GM12878 (cell line): ENCODE results near the gene WFIKKN1. TPM values are rescaled to one million over a fixed set of nuclear protein-coding genes. Genes with fewer than 3 reads are reported as not detected.

Source experiments
- ATAC-seq: fragments of 200-7000 bp; cut with Tn5 transposase; 3 replicates; pipeline ENCODE4 v1.9.1; 2020; ENCODE audit warnings: mild to moderate bottlenecking, moderate library complexity
- BruUV-seq: library from RNA; stranded (reverse); fragments of 400-500 nt; replicated peaks from 2 replicates; lab custom pipeline; 2021; lab: Mats Ljungman, UMichigan
- CTCF ChIA-PET: fragments of 300-600 bp; sonication (Branson Sonifier 250); formaldehyde crosslinking; extraction: SDS; loops from one replicate; lab custom pipeline; 2021; ENCODE audit warnings: inconsistent platforms; lab: Yijun Ruan, JAX
- POLR2A ChIA-PET: fragments of 350-600 bp; formaldehyde crosslinking; extraction: SDS; loops from one replicate; lab custom pipeline; 2021; ENCODE audit warnings: inconsistent platforms; lab: Charles Lee
- RAD21 ChIA-PET: fragments of 300-600 bp; sonication (Branson Sonifier 250); formaldehyde crosslinking; loops from one replicate; lab custom pipeline; 2023; ENCODE audit warnings: antibody characterized with exemption; ENCODE audit not compliant: unreplicated experiment; lab: Charles Lee
- SMC1A ChIA-PET: fragments of 300-600 bp; sonication (Branson Sonifier 250); formaldehyde crosslinking; loops from one replicate; lab custom pipeline; 2023; ENCODE audit not compliant: unreplicated experiment, uncharacterized antibody; lab: Charles Lee
- DNase-seq: peaks from one replicate; pipeline ENCODE4 v3.0.0-alpha.2; 2011; ENCODE audit warnings: low read depth, low spot score
- FAIRE-seq: peaks from 3 replicates; lab custom pipeline; 2011; peaks lifted over from hg19 to GRCh38; lab: Jason Lieb, UNC
- H2AFZ ChIP-seq: 2 replicates; pipeline ENCODE4 v1.6.0; 2011; ENCODE audit warnings: low read depth, low read length, control low read depth; ENCODE audit not compliant: control insufficient read depth
- H3K27ac ChIP-seq: 2 replicates; pipeline ENCODE4 v1.5.1; 2011; ENCODE audit warnings: control low read depth; ENCODE audit not compliant: control insufficient read depth, insufficient read depth
- H3K27me3 ChIP-seq, 2 experiments: replicated peaks in 1 of 2; 2 replicates each; pipeline versions ENCODE4 v1.6.0 to v1.6.1; 2011; ENCODE audit warnings: low read length in 1 of 2; ENCODE audit not compliant: control insufficient read depth in 2 of 2, insufficient read depth in 2 of 2
- H3K36me3 ChIP-seq, 2 experiments: 2 replicates each; pipeline ENCODE4 v1.5.1; 2011; ENCODE audit warnings: low read length in 1 of 2; ENCODE audit not compliant: control insufficient read depth in 2 of 2, insufficient read depth in 2 of 2
- H3K4me1 ChIP-seq: 2 replicates; pipeline ENCODE4 v1.6.1; 2011; ENCODE audit warnings: mild to moderate bottlenecking, low read length, moderate library complexity, mixed read lengths; ENCODE audit not compliant: control insufficient read depth, insufficient read depth
- H3K4me2 ChIP-seq: 2 replicates; pipeline ENCODE4 v1.6.0; 2011; ENCODE audit warnings: control low read depth; ENCODE audit not compliant: control insufficient read depth, insufficient read depth
- H3K4me3 ChIP-seq: fragments of 200-600 bp; sonication (generic); 2 replicates; pipeline ENCODE4 v1.5.1; 2016
- H3K79me2 ChIP-seq: 2 replicates; pipeline ENCODE4 v1.6.0; 2011; ENCODE audit warnings: low read length; ENCODE audit not compliant: control insufficient read depth, insufficient read depth
- H3K9ac ChIP-seq: 2 replicates; pipeline ENCODE4 v1.8.0; 2011; ENCODE audit warnings: low read length, control low read depth, mixed read lengths; ENCODE audit not compliant: control insufficient read depth, insufficient read depth
- H3K9me3 ChIP-seq: replicated peaks from 3 replicates; pipeline ENCODE4 v1.5.1; 2011; ENCODE audit warnings: mild to moderate bottlenecking, low read length; ENCODE audit not compliant: control insufficient read depth, insufficient read depth
- H4K20me1 ChIP-seq: 2 replicates; pipeline ENCODE4 v1.6.0; 2011; ENCODE audit not compliant: control insufficient read depth, insufficient read depth
- BMI1 ChIP-seq: fragments of 450-650 bp; IDR thresholded peaks from 2 replicates; pipeline ENCODE4 v1.6.1; 2016; ENCODE audit warnings: mild to moderate bottlenecking, moderate library complexity, borderline replicate concordance
- DPF2 ChIP-seq: fragments of 450-650 bp; IDR thresholded peaks from 2 replicates; pipeline ENCODE4 v1.6.1; 2017; ENCODE audit warnings: mild to moderate bottlenecking
- E2F4 ChIP-seq: IDR thresholded peaks from 2 replicates; pipeline ENCODE4 v1.6.1; 2012; ENCODE audit warnings: low read depth, low read length, improper control_type of control experiment
- ESRRA ChIP-seq: IDR thresholded peaks from 2 replicates; pipeline ENCODE4 v1.6.1; 2012; ENCODE audit warnings: mild to moderate bottlenecking, low read length, improper control_type of control experiment
- GATAD2B ChIP-seq: fragments of 450-650 bp; conservative IDR thresholded peaks from 2 replicates; pipeline ENCODE4 v1.6.1; 2017; ENCODE audit warnings: low read depth, mild to moderate bottlenecking, moderate library complexity
- HDAC6 ChIP-seq: fragments of 200-600 bp; sonication (generic); IDR thresholded peaks from one replicate; pipeline ENCODE4 v1.8.0; 2017; ENCODE audit warnings: antibody characterized with exemption; ENCODE audit not compliant: unreplicated experiment
- IRF4 ChIP-seq: IDR thresholded peaks from 2 replicates; pipeline ENCODE4 v1.6.1; 2011; ENCODE audit warnings: low read depth, low read length
- KAT2A ChIP-seq: conservative IDR thresholded peaks from 2 replicates; pipeline ENCODE4 v1.6.1; 2011; ENCODE audit warnings: low read depth, low read length; ENCODE audit not compliant: control insufficient read depth
- MEF2B ChIP-seq: fragments of 450-650 bp; IDR thresholded peaks from 2 replicates; pipeline ENCODE4 v1.6.1; 2018; ENCODE audit warnings: mild to moderate bottlenecking, moderate library complexity; ENCODE audit not compliant: partially characterized antibody, poor library complexity, severe bottlenecking
- MXI1 ChIP-seq: fragments of 150-350 bp; IDR thresholded peaks from 2 replicates; pipeline ENCODE4 v1.6.1; 2011; ENCODE audit warnings: low read depth, mild to moderate bottlenecking, inconsistent platforms, low read length, improper control_type of control experiment
- NFYB ChIP-seq: IDR thresholded peaks from 2 replicates; pipeline ENCODE4 v1.6.1; 2011; ENCODE audit warnings: low read depth, mild to moderate bottlenecking, low read length, improper control_type of control experiment, moderate library complexity; ENCODE audit not compliant: insufficient read depth
- NR2C2 ChIP-seq: IDR thresholded peaks from 2 replicates; pipeline ENCODE4 v1.6.1; 2011; ENCODE audit warnings: borderline replicate concordance, low read depth; ENCODE audit not compliant: control insufficient read depth, insufficient read length
- RAD21 ChIP-seq: IDR thresholded peaks from 2 replicates; pipeline ENCODE4 v1.6.1; 2011; ENCODE audit warnings: mild to moderate bottlenecking, low read depth, low read length, moderate library complexity; ENCODE audit not compliant: insufficient read depth
- RELB ChIP-seq: fragments of 450-650 bp; IDR thresholded peaks from 2 replicates; pipeline ENCODE4 v1.6.1; 2017; ENCODE audit warnings: low read depth, mild to moderate bottlenecking, moderate library complexity
- RFX5 ChIP-seq: IDR thresholded peaks from 2 replicates; pipeline ENCODE4 v1.6.1; 2011; ENCODE audit warnings: low read depth, low read length, improper control_type of control experiment
- SIN3A ChIP-seq: IDR thresholded peaks from 2 replicates; pipeline ENCODE4 v1.6.1; 2012; ENCODE audit warnings: low read depth, low read length, improper control_type of control experiment
- SMARCA5 ChIP-seq: fragments of 450-650 bp; IDR thresholded peaks from 2 replicates; pipeline ENCODE4 v1.6.1; 2017; ENCODE audit warnings: mild to moderate bottlenecking
- TAF1 ChIP-seq: IDR thresholded peaks from 2 replicates; pipeline ENCODE4 v1.6.1; 2011; ENCODE audit warnings: mild to moderate bottlenecking, low read depth, low read length, borderline replicate concordance
- USF2 ChIP-seq: IDR thresholded peaks from 2 replicates; pipeline ENCODE4 v1.6.1; 2011; ENCODE audit warnings: low read depth, low read length, improper control_type of control experiment, borderline replicate concordance
- ZNF274 ChIP-seq: IDR thresholded peaks from one replicate; pipeline ENCODE4 v1.8.0; 2011; ENCODE audit not compliant: insufficient read length, insufficient read depth
- WGBS: methylation state at CpG from one replicate; pipeline ENCODE4 v1.1.6; 2016; ENCODE audit warnings: low lambda C conversion rate; ENCODE audit not compliant: insufficient replicate concordance, insufficient coverage; ENCODE audit errors: missing lambda C conversion rate; 5-methylcytosine and 5-hydroxymethylcytosine counted together
- in situ Hi-C: fragments of 300-500 bp; cut with MboI; formaldehyde crosslinking; loops from 9 replicates; pipeline ENCODE4 v1.14.3; 2018; ENCODE audit warnings: mixed read lengths
- intact Hi-C: fragments of 100-400 bp; cut with micrococcal nuclease; formaldehyde crosslinking; loops from one replicate; pipeline ENCODE4 v1.14.2; 2022; ENCODE audit not compliant: unreplicated experiment
- polyA plus RNA-seq, 11 experiments: library from polyadenylated mRNA; depleted of rRNA in 4 of 11; unstranded in 6 of 11; stranded (reverse) in 5 of 11; fragments of >200 nt; fragmentation: Nextera tagmentation in 4 of 11; fragmentation: Illumina TruSeq in 1 of 11; extraction: Ambion mirVana in 4 of 11; extraction: Trizol in 1 of 11; gene quantifications; 1 replicate in 1 of 11; 2 replicates in 10 of 11; pipeline versions ENCODE4 v1.2.1 to v1.2.3, GENCODE V29; 2011 to 2016; ENCODE audit warnings: inconsistent platforms in 2 of 11, missing spikeins in 2 of 11, low read depth in 1 of 11
- total RNA-seq, 4 experiments: library from RNA; depleted of rRNA in 3 of 4; stranded (reverse); fragments of >200 nt in 3 of 4; fragmentation: Illumina TruSeq in 1 of 4; extraction: Trizol in 1 of 4; gene quantifications; 2 replicates each; pipeline versions ENCODE4 v1.2.1 to v1.2.3, GENCODE V29; 2013 to 2021

Gene WFIKKN1
- total and polyA plus RNA-seq, 10 of the 15 experiments (the other 5 are each of a cell fraction or from before 2014, with no cell fraction given), result 0.01 to 0.41 (median 0.05) TPM; not detected in 2

- TF ChIP-seq E2F4 (no peak), KAT2A (no peak), MEF2B (no peak), HDAC6 (no peak), NFYB (no peak), RELB (no peak), ZNF274 (no peak), IRF4 (no peak)
These were observed 9.8 kb downstream of the WFIKKN1 start (continued) for GRCh38 chr16:640614-641013.

- Histone ChIP-seq H3K27ac (peak within 1 kb of the TSS; percentile 83), H4K20me1 (no peaks in the 10 kb centered on the region), H3K27me3 (no peaks in the 10 kb centered on the region), H3K36me3 (no peaks in the 10 kb centered on the region; a peak in 2 of 4 replicates), H3K9me3 (no peaks in the 10 kb centered on the region), H3K79me2 (peaks cover 30% of the 10 kb centered on the region), H3K4me2 (peak within 1 kb of the TSS; percentile 72), H3K4me3 (peak within 1 kb of the TSS; percentile 98), H3K9ac (peak within 1 kb of the TSS; percentile 89), H3K4me1 (peaks cover 13% of the 10 kb centered on the region), H2AFZ (peak within 1 kb of the TSS; percentile 74)
- in situ Hi-C loops (no loop called here), intact Hi-C loops (no loop called here)
- RAD21 ChIA-PET, result no interaction called here
- 2% methylated on average over 73 of the region's 81 CpGs for WGBS
- POLR2A ChIA-PET, result no interaction called here
- ATAC-seq (peak; percentile 80), DNase-seq (peak; percentile 34), FAIRE-seq (peak; percentile 77)
- CTCF ChIA-PET, result interaction anchor here (1.0 kb wide), 1 partner anchor 163 kb away, joined by 3 read pairs; no protein-coding TSS in a partner anchor
- SMC1A ChIA-PET, result no interaction called here
- no TSS peak for BruUV-seq
- TF ChIP-seq DPF2 (peak; percentile 74), GATAD2B (peak; percentile 93; the same call in 1 of the 2 replicates), BMI1 (no peak), TAF1 (no peak), USF2 (no peak), RFX5 (no peak), MEF2B (no peak), NR2C2 (no peak), ESRRA (no peak), SIN3A (peak; percentile 68), RAD21 (no peak), NFYB (no peak), SMARCA5 (peak; percentile 50; the same call in 1 of the 2 replicates), MXI1 (peak; percentile 81)
These were observed 10.8 kb downstream of the WFIKKN1 start, which contains the start of gene MCRIP2 for GRCh38 chr16:641326-642188. TSS of gene MCRIP2 (plus strand) at chr16:641828. CDS start at chr16:641992, 164 bp downstream.
